COLO829 (cell line): Measurements from ENCODE around the gene LRAT.
"Not testable (repeated sequence)": the region's sequence is repeated elsewhere in the genome, so short reads cannot be mapped to it uniquely, and the experiment has no call there.

Experiments
- DNase-seq: peaks from one replicate; pipeline ENCODE4 v3.0.0; 2012; ENCODE audit warnings: low spot score

The LRAT gene

DNA sequence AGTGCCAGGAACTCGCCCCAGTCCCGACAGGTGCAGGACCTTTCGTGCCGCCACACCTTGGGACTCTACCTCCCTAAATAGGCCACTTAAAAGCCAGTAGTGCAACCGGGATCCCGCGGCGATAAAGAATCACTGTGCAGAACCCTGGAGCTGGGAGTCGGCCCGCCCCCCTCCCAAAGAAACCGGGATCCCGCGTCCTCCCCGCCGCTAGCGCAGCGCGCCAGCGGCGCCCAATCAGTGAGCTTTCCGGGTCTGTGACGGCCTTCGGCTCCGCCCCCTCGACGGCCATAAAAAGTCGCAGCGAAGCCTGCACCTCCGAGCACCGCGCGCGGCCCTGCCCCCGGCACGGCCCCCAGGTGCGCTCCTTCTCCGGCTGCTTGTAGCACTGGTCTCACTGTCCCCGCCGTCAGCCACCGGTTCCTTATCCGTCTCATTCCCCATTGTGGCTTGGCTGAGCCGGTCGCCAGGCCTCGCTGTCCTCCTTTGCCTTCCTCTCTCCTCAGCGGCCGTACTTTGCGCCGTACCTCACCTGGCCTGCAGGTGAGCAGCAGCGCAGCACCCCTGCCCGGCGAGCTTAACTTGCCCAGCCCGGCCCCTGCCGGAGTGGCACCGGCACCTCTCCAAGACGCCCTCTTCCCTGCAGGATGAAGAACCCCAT, at the start of gene LRAT:
Gene LRAT (plus strand): TSS at position 318 of the 658 bp plus-strand sequence. CDS start 327 bp downstream, at position 645.
- peak; percentile 63 for DNase-seq

DNA sequence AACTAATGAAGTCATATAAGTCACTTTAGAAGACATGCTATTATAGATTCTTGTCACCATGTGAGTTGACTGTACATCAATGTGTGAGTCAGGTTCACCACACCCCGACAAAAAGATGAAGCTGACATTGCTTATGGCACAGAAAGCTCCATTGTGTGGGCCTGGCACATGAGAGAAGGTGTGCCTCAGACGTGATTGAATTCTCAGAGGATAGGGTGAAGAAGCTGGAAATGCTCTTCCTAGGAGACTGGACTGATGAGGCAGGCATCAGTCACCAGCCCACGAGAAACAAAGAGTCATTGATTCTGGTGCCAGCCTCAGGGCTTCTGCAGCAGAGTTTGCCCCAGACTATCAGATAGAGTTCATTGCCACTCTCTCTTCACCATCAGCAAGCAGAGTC, 35.9 kb upstream of the LRAT start:
- DNase-seq, result peak; percentile 95

DNA sequence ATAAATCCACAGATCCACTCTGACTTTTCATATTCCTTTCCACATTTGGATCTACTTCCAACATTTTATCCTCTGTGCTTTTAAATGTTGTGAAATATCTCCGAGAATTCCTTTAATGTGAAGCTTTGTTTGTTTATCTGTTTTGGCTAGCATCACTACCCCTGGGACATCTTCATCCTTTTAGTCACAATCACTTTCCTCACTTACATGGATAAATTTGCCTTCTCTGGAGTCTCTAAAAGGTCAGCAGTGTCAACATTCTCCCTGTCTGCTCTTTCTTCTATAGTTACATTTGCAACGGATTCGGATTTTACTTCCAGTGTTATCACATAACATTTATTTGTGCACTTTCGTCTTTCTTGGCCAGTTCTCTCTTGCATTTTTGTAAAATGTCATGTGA, 34.2 kb upstream of the LRAT start:
- no peak for DNase-seq

DNA sequence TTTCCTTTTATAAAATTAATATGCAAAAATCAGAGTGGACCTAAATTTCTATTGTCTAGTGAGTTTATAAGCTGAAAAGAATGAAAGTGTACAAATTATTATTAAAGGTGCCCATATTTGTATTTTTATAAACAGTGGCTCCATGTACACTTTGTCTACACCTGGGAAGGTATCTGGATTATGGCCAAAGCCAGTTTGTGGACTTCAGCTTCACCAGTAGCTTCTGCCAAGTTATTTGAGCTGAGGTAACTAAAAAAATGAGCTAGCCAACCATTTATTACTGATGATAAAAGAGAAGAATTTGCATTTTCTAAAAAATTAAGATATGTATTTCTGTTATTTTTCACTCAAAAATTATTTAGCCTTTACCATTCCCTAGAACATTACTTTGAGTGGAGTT, 32.3 kb upstream of the LRAT start:
- no peak for DNase-seq

DNA sequence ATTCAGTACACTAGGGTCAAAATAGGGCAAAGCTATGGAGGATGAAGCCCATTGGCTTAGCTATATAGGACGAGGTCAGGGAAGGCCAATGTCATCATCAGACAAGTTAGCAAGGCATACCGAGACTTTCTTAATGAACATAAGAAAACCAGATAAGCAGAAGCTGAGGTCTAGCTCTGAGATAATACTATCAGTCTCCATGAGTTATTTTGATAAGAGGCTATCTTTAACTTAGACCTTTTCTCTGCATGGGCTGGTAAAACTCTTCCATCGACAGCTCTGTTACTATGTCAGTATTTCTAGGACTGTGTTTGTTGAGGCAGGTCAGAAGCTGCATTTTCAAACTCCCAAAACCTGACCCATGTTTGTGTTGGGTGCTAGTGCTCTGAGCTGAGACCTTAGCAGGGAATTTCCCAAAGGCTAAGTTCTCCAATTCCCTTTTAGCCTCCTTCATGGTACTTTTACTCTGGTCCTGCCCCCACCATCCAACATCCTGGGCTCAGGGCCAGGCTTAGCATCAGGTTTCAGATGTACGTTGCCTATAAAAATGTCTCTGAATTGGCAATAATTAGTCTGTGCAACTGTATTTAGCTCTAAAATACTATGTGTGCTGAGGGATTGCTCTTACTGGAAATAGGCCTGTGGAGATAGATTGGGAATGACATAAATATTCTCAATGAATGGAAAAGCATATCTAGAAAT, 29.3 kb upstream of the LRAT start:
- no peak for DNase-seq

DNA sequence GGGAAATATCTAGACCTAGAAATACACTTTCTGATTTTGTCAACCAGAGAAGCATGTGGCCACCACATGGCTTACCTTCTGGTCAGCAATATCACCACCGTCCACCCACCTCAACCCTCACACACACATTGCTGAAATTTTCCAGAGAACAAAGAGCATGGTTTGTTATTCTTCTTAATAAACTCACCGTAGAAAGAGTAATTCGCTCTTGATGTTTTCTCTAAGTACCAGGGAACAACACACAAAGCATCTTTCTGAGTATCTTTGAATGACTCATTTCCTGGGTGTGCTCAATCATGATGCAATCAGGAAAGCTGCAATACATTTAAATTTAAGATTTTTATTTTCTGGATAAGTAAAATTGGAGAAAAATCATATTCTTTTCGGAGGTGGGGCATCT, 24.7 kb upstream of the LRAT start:
- DNase-seq, result peak; percentile 96

DNA sequence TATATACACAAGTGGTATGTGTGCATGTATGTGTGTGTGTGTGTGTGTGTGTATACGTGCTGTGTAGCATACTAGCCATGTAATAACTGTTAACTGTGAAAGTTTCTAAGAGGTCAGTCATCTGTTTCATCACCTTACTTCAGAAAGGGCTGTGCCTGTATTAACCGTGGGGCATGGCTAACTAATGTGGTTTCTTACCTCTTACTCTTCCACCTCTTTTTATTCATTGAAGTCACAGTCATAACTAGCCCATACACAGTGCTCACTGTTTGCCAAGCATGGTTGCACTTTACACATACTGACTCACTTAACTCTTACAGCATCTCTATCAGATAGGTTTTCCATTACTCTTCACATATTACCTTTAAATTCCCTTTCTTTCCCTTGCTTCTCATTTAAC, 23.7 kb upstream of the LRAT start:
- peak; percentile 48 for DNase-seq

DNA sequence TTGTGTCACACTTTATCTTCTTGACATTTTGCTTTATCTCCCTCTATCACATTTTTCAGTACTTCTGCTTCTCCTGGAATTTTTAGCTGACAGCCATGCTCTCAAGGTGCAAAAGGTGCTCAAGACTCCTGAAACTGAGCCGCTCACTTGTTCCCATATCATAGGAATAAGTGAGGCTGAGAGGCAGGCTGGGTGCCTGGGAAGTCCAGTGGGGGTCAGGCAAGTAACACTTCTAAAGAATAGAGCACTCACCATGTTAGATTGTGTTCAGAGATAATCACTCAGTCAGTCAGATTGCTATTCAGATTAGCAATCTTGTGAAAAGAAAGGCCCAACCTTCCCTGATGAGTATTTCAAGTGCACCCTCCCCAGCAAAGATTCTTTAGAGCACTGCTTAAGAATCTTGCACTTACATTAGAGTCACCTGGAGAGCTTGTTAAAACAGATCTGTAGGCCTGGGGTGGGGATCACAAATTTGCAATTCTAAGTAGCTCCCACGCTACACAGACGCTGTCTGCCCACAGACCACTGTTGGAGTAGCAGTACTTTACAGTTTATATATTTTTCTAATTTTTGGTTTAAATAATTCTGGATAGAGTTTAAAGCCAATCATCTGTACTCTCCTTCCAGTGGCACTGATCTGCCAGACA, 23.1 kb upstream of the LRAT start:
- DNase-seq, result no peak

DNA sequence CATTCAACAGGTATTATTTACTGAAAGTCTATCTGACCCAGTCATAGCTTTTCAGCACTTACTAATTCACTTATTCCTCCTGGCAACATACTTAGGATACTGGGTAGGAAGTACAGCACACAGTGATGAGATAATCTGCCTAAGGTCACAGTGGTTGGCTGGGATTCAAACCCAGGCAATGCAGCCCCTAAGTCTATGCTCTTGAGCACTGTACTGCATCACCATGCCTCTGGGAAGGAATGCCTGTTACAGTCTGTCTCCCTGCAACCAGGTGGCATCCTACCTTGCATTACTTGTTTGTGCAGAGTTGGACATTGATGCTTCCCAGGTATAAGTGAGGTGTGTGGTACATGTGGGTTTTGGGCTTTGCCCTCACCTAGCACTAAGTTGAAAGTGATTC, 21.5 kb upstream of the LRAT start:
- DNase-seq, result no peak

DNA sequence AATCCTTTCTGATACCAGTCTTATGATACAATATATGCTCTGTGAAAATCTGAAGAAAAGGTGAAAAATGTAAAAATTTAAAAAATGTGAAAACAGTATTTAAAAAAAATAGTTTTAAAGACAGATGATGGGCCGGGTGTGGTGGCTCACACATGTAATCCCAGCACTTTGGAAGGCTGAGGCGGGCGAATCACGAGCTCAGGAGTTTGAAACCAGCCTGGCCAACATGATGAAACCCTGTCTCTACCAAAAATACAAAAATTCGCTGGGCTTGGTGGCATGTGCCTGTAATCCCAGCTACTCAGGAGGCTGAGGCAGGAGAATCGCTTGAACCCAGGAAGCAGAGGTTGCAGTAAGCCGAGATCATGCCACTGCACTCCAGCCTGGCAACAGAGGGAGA, 20.2 kb upstream of the LRAT start:
- not testable (repeated sequence) for DNase-seq

DNA sequence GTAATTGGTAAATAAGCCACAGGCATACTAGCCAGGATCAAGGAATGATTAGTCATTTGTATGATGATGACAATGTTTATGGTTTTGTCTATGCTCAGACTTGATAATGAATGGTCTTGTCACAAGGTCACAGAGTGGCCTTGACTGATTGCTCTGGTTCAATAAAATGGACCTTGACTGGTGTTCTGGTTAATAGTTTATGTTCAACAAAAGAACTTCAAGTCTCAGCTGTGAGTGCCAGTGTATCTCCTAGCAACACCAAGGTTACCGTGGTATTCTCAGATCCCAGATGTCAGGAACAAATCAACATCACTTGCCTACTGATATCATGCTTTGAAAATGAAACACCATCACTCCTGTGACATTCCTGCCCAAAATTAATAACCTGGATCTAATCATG, 16.3 kb upstream of the LRAT start:
- DNase-seq, result no peak

DNA sequence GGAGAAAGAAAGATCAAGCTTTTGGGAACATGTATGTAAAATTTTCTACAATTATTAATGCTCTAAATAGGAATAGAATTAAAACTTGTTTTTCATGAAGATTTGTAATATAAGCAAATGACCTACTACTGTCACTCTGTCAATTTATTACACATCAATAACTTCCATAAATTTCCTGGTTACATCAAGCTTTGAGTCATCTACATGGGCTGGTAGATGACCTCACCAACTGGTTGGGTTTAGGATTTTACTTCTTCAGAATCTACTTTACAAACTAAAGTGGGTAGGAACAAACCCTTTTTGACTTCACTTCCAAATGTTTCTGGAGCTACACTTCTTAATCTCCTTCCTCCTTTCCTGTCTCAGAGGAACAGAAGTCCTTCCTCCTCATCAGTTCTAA, 12.0 kb upstream of the LRAT start:
- no peak for DNase-seq

DNA sequence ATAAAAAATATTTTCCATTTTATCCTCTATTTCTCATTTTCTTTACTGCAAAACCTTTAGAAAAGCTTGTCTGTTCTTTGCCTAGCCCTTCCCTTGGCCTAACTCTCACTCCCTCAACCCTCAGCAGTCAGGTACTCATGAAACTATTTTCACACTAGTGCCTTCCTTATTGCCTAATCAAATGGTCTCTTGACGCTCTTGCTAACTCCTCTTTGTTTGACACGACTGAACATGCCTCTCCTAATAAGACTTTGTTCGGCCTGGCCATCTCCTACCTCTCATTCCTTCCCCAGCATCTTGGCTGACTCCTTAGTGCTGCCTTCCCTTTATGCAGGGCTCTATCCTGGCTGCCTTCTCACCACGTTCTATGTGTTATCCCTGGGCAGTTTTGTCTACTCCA, 11.1 kb upstream of the LRAT start:
- no peak for DNase-seq

DNA sequence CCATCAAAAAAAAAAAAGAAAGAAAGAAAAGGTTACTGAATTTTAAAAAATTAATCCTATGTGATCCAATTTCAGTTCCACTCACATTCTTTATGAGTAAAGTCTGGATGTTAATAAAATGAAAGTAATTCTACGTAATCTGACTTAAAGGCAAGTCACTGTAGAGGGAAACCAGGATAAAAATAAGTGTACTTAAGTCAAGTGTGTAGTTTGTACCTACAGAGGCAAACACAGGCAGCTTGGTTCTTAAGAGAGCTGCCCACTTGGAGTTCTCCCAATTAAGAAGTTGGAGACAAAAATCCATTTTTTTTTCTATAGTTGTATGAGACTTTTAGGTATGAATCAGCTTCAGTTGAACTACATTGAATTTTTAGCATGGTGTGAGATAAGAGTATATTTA, 7.0 kb upstream of the LRAT start:
- no peak for DNase-seq

DNA sequence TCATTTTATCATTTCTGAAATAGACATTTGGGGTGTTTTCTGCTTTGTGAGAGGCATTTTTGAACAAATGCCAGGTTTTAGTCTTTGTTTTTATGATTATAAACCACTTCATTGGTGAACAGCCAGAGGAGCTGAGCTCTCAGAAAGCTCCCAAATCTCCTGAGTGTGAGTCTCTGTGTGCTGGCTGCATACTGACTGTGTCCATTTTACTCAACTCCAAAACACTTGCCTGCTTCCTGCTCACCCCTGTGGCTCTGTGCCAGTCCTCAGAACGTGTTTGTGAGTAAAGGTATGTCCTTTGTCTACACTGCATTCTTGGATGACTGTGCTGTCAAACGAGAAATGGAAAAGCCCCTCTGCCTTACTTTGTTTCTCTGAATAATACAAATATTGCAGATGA, 5.4 kb upstream of the LRAT start:
- DNase-seq, result no peak

DNA sequence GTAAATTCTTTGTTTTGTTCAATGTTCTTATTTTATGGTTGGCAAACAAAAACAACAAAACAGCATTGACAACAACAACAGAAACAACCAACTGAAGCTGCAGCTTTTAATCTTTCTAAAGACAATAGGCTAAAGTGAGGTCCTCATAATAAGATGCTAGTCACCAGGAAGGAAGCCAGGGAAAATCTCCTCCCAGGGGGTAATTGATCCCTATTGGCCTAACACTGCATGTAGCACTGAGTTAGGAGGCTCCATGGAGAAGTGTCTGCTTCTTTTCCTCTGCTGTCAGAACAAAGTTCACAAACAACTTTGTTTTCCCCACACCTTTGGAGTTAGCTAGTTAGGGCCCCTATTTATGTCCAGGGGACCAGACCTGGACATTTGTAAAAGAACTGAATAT, 4.7 kb upstream of the LRAT start:
- DNase-seq, result no peak

DNA sequence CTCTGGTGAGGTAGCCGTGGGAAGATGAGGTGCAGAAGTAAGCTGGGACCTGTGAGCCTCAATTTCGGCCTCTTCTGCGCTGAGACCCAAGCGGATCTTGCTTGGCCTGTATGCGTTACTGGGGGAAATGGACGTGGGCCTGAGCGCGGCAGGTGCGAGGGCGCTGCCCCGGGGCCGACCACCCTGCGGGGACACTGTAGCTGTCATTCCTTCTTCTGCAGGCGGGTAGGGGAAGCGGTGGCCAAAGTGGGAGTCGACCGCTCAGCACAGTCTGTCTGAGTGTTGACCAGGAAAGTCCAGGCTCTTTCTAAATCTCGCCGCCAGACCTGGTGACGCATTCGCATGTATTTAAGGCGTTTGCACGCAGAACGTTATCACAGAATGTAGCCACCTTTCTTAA, 3.3 kb upstream of the LRAT start:
- DNase-seq, result no peak

DNA sequence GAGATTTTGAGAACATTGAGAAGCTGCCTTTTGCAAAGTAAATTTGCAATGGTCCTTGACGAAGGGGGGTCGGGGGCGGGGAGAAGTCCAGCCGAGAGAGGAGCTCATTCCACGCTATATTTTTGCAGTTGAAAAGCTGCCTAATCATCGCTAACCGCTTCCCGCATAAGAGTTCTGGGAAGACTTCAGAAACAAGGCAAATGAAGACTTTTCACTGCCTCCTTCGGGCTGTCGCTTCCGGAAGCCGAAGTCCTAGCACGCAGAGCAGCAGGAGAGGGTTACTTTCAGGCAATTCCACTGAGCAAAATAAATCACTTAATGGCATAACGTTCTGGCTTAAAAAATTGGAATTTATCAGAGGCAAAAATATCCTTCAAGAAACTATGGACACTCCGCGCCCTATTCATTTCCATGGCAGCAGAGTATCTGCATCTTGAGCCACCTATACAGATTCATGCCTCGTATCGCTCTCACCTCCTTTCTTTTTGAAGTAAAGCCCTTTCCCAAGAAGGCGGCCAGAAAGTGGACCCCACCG, 2.6 kb upstream of the LRAT start:
- no peak for DNase-seq

DNA sequence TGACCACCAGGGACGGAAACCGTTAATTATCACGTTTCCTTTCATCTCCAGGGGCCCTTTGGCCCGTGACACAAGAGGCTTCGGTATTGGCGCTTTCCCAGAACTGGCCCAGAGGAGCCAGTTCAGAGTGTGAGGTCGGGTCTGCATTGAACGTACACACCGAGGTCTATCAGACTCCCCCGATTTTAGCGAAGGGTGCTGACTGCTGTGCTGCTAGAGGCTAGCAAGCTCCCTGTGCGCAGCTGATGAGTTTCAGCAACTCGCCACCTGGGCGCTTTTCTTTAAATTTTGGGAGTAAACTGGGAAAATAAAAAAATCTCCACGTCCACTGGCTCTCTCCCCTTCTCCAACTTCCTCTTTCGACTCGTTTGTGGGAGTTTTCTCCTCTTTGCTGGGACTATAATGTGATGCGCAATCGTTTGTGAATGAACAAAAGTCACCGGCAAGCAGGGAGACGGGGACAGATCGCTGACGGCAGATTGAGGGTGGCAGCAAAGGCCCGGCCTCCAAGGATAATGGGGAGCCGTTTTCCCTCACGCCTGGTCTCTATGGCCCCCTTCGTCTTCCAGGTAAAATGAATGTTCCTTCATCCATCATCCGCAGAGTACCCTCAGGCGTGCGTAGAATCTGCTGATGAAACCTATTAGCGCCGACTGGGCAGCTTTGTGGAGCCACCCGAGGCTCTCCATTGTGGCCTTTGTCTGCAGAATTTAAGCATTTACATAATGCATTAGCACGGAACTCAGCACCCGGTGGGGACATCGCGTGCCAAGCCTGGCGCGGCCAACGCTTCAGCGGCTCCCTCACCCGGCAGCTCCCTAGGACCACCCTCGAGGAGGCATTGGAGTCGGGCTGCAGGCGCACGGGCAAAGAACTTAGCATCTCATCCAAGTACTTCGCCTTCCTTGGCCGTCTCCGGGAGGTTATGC, 1.6 kb upstream of the LRAT start:
- no peak for DNase-seq

DNA sequence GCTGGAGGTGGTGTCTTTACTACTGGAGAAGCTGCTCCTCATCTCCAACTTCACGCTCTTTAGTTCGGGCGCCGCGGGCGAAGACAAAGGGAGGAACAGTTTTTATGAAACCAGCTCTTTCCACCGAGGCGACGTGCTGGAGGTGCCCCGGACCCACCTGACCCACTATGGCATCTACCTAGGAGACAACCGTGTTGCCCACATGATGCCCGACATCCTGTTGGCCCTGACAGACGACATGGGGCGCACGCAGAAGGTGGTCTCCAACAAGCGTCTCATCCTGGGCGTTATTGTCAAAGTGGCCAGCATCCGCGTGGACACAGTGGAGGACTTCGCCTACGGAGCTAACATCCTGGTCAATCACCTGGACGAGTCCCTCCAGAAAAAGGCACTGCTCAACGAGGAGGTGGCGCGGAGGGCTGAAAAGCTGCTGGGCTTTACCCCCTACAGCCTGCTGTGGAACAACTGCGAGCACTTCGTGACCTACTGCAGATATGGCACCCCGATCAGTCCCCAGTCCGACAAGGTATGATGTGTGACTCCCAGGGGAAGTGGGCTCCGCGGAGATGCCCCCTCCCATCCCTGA, 634 bp downstream of the LRAT start:
- no peak for DNase-seq

DNA sequence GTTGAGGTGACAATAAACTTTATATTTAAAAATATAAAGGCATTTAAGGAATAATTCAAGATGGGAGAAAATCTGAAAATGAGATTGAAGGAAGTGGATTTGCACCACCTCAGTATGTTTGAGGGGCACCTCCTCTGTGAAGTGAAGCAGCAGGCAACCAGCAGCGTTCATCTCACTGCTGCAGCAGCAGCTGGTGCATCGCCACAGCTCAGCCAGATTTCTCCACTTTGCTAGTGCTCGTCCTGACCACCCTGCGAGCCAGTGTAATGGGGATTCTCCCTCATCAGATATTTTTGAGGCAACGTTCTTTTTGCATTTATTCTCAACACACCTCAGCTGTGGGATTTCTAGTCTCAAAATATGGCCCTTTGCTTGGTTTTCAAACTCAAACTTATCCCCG, 13.9 kb downstream of the LRAT start:
- DNase-seq, result no peak

DNA sequence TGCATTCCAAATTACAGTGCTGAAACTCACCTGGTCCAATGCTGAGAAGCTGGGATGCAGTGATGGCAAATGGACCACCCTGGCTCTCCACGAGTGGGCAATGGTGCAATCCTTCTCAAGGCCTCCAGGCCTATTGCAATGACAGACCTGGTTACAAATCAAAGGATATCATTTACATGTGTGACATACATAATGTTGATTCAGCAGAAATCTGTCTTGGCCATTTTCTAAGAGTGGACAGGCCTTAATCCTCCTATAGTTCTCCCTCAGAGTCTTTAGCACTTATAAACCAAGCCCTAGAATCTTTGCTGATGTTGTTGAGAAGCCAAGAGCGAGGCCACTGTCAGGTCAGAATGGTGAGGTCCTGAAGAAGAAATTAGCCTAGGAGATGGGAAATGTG, 17.1 kb downstream of the LRAT start:
- DNase-seq, result no peak
